NCI-H2107 treated with DMSO at 0.1 percent for 48 hours (cell line): ENCODE data around the gene MSI2.

Experiments
- DNase-seq: peaks from one replicate; lab custom pipeline; 2025; ENCODE audit not compliant: unreplicated experiment; lab: John Stamatoyannopoulos, UW

Gene MSI2

DNA sequence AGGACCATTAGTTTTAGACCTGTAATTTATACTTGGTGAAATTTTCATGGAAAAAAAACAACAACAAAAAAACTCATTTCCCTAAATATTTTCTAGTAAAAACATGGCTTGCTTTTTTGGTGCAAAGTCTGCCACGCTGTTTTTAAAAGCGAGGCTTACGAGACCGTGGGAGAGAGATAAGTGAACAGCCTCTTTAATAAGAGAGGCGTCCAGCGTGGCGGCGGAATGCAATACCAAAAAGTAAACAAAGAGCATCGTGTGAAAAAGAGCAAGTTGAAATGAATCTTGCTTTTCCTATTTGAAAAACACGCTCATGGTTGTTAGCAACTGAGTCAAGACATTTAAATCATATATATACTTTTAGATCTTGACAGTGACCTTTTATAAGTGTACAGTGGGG, 10.5 kb upstream of the MSI2 start:
- DNase-seq = no peak

DNA sequence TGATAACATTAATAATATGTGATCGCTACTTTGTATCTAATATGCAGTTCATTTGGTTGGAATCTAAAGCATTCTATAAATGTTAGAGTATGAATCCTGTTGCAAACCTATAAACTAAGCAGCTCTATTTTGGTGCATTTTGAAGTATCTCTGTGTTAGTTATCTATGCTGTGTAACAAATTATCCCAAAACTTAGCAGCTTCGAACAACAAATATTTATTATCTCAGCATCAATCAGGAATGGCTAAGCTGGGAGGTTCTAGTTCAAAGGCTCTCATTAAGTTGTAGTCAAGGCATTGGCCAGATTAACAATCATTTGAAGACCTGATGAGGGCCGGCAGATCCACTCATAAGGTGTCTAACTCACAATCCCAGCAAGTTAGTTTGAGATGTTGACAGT, 10.1 kb upstream of the MSI2 start:
- no peak for DNase-seq

GRCh38 chr17:57247261-57247660, 9.1 kb upstream of the MSI2 start:
- DNase-seq = no peak

- no peak for DNase-seq
Observed at GRCh38 chr17:57247913-57248312, 8.4 kb upstream of the MSI2 start.

GRCh38 chr17:57249520-57249919, 6.8 kb upstream of the MSI2 start:
- DNase-seq = no peak

DNA sequence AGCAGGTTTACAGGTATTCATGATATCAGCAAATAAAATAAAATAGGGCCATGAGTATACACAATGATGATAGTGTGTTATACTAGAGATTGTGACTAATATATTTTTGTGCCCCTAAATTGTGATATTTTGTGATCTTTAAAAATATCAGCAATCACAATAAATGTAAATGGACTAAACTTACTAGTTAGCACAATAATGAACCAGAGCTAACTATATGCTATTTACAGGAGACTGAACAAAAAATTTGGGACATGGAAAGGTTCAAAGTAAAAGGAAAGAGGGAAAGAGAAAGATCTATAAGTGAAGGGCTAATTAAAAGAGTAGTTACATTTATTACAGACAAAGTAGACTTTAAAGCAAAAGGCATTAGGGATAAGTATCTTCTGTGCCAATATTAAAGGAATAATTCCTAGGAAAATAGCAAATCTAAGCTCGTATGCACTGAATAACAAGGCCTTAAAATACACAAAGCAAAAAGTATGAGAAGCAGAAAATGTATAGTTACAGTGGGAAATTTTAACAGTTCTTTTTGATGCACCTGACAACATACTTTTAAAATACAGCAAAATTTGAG, 5.0 kb upstream of the MSI2 start:
- no peak for DNase-seq

- no peak for DNase-seq
Observed at GRCh38 chr17:57253362-57254065, 2.8 kb upstream of the MSI2 start.

GRCh38 chr17:57255182-57255775, 1.0 kb upstream of the MSI2 start:
- DNase-seq = peak; percentile 8

DNA sequence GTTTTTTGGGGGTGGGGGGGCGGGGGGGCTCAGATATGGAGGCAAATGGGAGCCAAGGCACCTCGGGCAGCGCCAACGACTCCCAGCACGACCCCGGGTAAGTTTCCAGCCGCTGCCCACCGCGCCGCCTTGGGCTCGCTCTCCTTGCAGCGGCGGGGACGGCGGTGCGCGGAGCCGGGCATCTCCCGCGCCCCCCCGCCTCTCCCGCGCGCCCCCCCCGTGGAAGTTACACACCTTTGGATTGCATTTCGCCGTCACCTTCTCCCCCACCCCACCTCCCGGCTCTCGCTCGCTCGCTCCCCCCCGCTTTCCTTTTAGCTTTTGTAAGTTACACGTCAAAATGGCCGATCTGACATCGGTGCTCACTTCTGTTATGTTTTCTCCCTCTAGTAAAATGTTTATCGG, 387 bp downstream of the MSI2 start:
- no peak for DNase-seq

DNA sequence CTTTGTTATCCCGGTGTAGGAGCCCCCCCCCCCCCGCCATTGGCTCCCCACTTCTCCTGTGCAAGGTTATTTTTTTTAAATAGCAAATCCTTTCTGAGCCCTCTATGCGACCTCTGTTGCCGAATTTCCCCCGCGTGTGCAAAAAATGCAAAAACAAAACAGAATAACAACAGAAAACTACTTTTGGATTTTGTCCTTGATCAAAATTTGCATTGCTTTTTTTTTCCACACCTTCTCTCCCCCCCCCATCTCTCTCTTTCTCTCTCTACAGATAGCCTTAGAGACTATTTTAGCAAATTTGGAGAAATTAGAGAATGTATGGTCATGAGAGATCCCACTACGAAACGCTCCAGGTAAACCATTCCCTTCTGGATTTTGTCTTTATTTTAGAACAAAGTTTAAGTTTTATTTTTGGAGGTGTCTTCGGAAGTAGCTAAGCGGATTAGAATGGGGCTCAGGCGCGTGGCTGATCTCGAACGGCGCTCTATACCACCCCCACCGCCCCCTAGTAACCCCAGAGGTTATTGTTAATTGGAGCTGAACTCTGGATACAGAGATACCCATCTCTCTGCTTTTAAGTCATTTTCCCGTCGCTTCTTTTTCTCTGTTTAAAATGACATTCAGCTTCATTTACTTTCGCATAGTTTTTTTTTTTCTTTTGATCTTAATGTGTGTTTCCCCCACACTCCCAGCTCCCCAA, 1.0 kb downstream of the MSI2 start:
- DNase-seq = peak; percentile 43

DNA sequence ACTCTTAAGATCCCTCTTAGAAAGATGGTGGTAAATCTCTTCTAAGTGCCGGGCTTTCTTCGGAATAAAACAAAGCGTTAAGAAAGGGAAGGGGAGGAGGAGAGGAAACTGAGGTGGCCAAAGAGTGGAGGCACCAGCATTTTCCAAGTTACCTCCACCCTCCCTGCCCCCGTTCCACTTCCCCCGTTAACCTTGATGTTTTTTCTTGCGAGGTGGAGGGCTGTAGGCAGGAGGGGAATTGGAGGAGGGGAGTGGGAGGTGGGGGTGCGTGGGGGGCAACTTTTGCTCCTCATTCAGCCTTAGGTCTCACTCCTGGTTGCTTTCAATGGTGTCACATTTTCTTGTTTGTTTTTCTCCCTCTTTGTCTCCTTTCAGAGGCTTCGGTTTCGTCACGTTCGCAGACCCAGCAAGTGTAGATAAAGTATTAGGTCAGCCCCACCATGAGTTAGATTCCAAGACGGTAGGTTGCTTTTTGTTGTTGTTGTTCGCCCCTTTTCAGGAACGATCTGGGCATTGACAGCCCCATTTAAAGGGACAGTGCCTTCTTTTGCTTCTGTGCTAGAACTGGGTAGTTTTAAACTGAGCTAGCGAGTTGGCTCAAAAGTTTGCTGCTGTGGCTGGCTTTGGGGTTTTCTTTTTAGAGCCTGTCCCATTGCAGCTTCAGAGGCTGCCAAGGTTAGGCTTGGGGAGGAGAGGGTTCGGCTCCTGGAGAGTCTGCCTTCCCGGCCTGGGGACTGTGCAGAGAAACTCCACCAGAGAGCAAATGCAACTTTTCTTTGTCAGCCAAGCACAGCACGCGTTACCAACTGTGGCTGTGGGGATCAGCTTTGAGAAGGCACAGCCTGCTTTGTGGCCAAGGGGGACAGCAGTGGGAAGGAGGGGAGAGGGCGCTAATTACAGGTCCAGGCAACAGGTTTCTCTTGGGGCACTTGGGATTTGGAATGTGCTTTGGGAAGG, 1.9 kb downstream of the MSI2 start:
- peak; percentile 48 for DNase-seq

- DNase-seq = no peak
Observed at GRCh38 chr17:57259306-57259705, 3.0 kb downstream of the MSI2 start.

- DNase-seq = peak; percentile 58
Observed at GRCh38 chr17:57259817-57260216, 3.5 kb downstream of the MSI2 start.

DNA sequence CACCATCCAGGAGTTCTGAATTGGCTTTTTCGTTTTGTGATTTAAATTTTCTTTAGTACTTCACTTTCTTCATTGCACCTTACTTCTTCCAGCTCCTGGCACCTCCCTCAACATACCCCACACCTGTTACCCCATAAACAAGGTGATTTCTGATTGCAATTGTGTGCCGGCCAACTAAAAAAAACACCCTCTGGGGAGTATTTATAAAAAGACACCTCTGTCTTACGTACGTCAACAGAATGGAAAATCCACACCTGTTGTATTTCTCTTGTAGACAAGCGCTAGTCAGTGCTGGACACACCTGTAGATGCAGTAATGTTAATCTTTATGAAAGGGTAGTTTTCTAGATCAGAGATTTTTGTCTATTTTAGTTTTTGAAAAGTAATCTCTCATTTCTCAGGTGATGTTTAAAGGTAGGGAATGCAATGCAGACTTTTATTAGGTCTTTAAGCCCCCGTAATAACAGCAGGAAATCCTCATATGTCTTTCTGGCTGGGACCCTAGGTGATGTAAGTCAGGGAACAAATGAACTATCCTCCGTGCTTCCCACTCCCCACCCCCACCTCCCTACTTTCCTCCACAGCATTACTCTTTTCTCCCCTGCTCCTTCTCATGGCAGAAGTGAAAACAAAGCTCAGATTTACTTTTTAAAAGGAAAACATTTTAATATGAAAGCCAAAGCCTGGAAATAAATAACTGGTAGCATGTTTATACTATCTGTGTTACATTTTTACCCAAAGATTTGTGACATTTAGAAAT, 4.2 kb downstream of the MSI2 start:
- peak; percentile 32 for DNase-seq

GRCh38 chr17:57261084-57261461, 4.8 kb downstream of the MSI2 start:
- no peak for DNase-seq

GRCh38 chr17:57262557-57262956, 6.2 kb downstream of the MSI2 start:
- DNase-seq = no peak

DNA sequence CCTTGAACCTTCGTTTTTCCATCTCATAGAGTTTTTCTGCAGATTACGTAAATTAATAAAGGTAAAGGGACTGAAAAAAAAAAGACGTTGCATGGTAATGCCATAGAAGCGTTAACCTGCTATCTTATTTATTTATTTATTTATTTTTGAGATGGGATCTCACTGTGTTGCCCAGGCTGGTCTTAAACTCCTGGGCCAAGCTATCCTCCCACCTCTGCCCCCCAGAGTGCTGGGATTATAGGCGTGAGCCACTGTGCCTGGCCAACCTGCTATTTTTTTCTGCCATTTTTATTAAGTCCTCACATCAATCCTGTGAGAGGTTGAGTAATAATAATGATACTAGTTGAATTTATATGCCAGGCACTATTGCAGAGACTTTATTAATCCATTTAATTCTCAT, 7.9 kb downstream of the MSI2 start:
- no peak for DNase-seq

- DNase-seq = no peak
Observed at GRCh38 chr17:57264776-57265175, 8.5 kb downstream of the MSI2 start.

DNA sequence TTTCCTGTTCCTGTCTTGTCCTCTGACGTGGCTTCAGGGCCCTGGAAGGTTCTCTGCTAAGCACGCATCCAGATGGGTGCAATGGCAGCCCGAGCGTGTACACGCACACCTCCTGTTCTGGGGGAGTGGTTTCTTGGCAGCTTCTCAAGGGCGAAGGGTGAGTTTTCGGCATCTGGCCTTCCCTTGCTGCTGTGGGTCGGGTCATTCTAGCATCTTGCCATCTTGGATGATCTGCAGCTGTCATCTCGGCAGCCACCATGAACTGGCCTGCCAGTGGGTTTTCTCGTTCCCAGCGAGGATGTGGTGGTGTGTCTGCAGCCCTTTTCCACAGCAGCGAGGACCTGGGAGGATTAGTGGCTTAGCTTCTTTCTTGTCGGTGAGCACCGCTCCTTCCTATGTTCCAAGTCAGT, 10.6 kb downstream of the MSI2 start:
- DNase-seq = no peak

GRCh38 chr17:57268181-57268580, 11.9 kb downstream of the MSI2 start:
- DNase-seq = no peak
